ENCODE measurements around the gene SDK2.
A peak's percentile ranks its signal among the peaks of the same experiment; 100 is the strongest.

Gene SDK2

DNA sequence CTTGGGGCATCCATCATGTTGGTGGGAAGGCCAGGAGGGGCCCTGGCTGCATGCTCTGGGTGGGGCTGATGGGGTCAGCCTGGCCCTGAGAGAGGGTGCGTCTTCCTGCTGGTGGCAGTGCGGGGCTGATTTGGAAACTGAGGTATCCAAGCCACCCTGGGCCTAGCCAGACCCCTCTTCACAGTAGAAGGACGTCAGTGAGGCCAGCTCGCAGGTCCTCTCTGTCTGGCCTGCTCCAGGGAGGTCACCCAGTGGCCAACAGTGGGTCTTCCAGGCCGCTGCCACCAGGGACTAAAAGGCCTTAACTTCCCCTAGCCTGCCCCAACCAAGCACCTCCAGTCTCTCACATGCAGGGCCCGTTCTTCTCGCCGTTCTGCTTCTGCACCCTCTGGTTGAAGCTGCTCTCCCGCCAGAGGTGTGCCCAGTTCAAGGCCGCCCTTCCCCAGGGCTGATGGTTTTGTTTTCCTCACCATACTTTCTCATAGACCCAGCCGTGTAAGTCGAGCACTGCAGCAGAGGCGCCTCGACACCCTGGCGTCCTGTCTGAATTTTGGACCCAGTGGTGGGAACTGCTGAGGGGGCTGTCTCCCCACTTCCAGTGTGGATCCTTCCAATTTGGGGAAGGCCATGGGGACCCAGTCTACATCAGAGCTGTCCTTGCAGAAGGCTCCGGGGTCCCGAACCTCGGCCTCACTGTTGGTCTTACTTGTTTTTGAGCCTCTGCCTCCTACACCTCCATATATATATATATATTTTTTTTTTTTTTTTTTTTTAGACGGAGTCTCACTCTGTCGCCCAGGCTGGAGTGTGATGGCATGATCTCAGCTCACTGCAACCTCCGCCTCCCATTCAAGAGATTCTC is 289.6 kb downstream of the SDK2 start:
- DNase-seq = no peak

DNA sequence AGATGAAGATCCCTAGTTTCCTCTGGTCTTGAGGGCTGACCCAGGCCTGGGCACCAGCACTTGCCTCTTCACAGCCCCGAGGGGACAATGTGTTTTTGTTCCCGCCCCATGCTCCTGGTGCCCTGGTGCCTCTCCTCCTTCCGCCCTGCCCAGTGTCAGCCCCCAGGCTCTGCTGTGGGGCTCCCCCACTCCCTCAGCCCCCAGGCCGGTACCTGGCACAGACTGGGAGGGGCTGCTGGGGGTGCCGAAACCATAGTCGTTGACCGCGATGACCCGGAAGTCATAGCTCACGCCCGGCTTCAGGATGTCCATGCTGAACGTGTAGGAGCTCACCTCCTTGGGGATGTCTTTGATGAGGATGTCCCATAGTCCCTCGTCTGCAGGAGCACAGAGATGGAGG is 292.0 kb downstream of the SDK2 start:
- no peak for DNase-seq

DNA sequence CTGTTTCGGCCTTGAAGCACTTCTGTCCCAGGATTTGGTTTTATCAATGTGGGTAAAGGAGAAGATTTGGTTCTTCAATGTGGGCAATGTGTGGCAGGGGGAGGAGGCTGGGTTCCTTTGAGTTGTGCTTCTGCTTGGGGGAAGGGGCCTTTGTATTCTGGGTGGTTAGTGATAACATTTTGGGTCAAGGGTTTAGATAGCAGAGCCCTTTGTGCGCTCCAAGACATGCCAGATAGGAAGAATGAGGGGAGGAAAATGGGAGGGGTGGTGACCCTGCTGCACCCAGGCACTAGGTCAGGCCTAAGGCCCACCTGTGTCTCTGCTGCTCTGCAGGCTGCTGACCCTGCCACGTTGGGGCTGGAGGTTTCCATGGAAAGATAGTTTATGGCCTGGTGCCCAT is 292.5 kb downstream of the SDK2 start:
- no peak for DNase-seq

DNA sequence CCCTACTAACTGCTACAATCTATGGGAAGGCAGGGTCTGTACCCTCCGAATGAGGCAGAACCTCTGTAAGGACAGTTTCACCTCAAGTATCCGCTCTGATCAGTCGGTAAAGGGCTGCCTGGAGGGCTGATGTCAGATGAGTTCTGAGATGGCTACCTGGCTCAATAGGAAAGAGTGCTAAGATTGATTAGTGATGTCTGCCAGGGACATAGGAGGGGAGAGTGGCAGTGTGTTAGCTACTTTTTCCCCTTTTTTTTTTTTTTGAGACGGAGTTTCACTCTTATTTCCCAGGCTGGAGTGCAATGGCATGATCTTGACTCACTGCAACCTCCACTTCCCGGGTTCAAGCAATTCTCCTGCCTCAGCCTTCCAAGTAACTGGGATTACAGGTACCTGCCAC is 293.4 kb downstream of the SDK2 start:
- DNase-seq = no peak

DNA sequence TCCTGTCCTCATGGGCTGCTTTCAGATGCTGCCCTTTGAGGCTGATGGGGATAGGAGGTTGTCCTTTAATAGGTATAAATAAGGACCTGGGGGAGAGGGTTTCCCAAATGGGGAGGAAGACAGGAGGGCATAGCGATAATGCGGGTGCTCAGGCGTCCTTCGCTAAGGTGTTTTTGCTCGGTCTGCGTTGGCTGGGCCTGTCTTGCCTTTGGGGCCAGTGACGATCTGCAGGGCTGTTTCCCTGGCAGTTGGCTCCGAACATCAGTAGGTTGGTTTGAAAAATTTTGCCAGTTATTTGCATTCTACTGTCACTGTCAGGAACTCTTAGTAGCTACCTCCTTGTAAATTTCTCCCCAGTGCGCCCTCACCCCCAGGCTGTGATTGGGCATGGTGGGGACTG is 294.6 kb downstream of the SDK2 start:
- no peak for DNase-seq

DNA sequence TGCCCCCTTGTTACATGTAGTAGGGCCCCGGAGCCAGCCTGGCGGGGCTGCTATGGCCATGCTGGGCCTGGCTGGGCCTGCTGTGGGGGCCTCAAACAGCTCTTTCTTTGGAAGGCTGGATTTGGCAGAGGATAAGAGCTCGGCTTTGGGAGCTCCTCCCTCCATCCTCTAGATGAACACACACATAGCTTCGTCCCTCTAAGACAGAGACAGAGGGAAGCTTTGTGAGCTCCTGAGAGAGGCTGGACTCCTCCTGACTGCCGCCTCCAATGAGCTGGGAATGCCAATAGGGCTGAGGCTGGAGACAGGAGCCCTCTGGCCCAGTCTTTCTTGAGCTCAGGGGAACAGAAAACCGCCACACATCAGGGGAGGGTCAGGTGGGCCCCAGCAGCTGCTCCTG is 295.1 kb downstream of the SDK2 start:
- DNase-seq = no peak

DNA sequence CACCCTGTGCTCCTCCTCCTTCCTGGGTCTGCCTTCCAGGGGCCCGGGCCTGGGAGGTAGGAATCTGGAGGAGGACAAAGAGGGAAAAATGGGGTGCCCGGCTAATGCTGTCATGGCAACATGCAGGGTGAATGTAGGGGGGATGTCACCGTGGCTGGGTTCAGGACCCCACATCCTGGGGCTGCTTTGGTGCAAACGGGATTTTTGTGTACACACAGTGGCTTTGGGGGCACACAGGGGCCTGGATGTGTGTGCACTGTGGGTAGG is 295.5 kb downstream of the SDK2 start:
- no peak for DNase-seq

DNA sequence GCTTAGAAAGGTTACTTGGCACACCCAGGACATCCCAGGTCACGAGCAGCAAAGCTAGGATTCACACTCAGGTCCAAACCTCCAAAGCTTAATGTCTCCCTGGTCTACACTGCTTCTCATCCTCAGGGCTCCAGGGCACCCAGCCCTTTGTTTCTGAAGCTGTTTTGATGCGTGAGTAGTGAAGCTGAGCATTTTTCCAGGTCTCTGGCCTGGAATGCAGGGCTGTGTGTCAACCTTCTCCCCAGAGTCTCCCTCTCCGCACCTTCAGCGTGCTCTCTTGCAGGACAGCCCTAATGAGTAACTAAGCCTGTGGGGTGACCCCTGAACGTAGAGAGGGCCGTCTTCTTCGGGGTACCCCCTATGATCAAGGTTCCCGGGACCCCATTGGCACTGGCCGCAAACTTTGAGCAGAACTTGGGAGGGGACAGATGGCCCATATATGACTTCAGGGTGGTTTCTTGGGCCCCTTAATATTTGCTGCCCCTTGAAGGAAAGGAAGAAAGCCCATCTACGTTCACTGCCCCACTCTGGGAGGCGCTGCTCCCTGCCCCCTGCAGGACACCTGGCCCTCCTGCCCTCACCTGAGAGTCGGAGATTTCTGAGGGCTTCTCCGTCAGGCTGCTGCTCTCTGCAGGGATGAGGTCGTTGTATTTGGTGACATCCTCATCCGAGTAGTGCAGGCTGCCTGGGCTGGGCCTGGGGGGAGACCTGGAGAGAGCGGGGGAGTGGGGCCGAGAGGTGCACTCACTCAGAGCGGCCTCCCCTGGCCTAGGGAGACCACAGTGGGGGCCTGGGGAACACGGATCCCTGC is 296.0 kb downstream of the SDK2 start:
- DNase-seq = no peak

DNA sequence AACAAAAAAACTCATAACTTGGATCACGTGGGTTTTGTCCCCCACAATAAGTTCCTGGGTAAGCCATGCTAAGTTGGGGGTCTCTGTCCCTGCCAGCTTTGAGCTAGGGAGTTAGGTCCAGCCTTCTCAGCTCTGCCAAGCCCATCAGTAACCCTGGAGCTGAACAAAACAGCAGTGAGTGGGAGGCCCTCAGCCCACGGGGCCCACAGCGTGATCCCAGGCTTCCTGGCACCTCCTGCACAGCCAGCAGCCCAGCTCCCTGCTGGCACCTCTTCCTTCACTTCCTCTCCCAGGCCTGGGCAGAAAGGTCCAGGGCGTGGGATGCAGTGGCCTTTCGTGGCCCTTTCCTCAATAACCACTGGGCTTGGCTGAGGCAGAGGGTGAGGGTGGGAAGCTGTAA is 296.9 kb downstream of the SDK2 start:
- DNase-seq = no peak

DNA sequence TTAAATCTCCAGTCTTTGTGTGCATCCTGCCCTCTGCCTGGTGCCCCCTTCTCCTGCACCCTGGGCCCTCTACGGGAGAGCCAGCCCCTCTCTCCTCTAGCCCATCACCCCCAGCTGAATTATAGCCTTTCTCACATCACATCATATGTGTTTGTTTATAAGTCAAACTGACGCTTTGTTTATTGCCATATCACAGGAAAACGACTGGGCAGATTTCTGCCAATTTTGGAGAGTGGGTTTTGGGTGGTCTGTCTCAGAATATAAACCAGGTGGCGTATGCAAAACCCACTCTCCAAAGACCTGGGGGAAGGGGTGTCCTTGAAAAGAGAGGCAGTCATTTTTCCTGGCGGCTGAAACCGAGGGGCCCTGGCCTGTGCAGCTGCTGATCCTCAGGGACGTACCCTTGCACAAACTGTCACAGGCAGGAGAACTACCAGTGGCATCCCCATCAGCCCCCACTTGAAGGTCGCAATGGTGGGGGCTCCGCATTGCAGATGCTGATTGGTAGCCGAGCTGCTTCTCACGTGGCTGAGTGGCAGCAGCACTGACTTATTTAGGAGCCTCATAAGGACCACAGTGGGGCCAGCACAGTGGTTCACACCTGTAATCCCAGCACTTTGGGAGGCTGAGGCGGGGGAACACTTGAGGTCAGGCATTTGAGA is 297.6 kb downstream of the SDK2 start:
- no peak for DNase-seq

DNA sequence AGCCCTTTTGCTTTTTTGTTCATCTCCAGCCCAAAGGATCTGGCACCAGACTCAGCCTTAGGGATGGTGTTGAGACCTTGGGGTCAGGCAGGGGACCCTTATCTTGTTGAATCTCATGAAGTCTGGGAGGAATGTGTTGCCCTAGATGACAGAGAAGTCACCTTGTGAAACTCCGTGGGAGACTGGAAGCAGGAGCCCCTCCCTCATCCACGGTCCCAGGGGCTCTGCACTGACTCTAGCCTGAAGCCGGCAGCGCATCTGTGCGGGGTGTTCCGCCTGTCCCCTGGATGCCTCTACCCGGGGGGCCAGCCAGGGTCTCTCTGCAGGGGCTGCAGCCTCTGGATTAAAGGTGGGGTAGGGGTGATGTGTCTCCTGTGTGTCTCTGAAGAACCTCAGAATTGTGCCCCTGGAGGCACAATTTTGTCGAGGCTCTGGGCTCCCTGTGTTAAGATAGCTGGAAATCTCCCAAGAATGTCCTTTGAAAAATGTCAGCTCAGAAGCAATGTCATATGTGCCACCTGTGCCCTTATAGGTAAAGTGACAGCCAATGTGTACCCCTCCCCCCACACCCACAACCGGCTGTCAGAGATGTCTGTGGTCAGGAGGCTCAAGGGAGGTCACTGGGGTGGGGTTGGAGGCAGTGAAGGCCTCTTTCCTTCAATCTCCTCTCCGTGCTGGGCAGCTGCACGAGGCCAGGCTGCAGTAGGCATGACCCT is 300.3 kb downstream of the SDK2 start:
- no peak for DNase-seq

DNA sequence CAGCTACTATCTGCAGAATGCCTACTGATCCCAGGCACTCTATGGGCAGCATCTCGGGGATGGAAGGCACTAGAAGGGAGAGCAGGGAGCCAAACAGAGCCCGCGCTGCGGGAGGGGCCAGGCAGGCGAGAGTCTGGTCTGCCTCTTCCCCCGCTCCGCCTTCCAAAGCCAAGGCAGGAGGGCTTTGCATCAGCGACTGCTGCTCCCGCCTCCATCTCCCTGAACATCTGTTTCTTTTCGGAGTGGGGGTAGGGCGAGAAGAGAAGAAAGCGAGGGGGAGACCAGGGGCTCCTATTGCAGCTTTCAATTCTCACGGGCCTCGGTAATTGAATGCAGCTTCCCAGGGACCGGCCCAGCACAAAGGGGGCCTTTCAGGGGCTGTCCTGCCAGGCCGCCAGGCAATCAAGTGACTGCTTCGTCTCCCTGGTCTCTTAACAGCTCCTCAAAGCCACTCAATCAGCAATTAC is 301.0 kb downstream of the SDK2 start:
- DNase-seq = no peak

DNA sequence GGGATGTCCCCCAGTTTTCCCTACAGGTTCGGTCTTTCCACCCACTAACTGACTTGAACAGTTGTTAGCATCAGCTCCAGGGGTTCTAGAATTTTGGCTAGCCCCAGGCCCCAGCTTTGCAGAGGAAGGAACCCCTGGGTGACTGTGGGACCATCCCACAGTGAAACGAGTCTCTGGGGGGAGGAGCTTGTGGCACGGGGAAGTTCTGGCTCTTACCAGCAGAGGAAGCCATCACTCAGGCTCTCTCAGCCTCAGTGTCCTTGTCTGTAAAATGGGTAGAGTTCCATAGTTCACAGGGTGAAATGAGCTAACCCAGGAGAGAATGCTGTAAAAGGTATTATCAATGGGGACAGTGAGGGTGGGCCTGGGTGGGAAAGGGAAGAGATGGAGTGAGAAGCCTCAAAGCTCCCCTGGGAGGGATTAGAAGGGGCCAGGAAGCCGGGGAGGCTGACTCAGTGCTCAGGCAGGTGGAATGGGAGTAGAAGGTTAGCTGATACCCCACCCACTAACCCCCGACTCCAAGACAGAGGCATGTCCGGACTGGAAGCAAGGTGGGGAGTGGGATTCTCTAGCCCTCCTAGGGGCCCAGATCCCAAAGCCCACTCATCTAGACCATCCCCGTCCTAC is 301.6 kb downstream of the SDK2 start:
- DNase-seq = no peak

DNA sequence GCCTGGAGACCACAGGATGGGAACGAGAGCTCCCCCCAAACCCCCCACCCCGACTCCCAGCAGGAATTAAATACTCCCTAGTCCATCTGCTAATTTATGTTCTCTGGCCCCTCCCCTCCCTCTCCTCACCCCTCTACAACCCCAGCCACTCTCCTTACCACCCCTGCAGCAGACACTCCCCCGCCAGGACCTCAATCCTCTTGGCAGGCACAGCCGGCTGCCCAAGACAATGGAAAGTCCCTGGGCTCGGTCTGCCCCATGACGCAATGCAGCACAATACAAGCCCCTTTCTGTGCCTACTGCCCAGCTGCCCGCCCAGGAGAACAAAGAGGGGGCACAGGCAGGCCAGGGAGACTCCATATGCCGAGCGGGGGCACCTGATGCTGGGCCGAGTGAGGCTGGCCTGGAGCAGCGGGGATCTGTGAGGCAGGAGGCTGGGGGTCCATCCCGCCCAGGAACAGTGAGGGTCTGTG is 302.2 kb downstream of the SDK2 start:
- DNase-seq = no peak

DNA sequence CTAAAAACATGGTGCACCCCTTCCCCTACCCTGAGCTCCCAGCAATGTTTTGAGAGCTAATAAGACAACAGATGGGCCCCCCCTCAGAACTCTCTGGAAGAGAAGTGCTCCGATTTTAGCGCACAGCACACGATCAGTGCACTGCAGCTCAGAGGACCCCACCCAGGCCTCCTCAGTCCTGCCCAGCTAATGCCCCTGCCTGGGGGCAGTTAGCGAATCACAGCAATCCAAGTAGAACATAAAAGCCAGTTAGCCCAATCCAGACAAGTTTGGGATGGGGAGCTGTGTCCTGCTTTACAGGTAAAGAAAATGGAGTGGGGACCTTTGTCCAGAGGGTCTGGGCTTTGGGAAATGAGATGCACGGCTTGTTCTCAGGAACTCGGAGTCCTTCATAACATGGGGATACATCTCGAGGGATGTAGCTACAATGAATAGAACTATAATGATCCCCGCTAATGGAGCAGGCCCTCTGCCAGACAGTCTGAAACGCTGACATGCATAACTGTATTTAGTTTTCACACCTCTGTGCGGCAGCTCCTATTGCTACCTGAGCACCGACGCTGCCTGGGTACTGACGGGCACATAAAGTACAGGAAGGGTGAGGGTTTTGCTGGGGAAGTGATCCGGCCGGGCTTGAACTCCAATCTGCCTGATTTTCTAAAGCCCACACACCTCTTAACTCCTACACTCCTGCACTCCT is 302.7 kb downstream of the SDK2 start:
- no peak for DNase-seq

DNA sequence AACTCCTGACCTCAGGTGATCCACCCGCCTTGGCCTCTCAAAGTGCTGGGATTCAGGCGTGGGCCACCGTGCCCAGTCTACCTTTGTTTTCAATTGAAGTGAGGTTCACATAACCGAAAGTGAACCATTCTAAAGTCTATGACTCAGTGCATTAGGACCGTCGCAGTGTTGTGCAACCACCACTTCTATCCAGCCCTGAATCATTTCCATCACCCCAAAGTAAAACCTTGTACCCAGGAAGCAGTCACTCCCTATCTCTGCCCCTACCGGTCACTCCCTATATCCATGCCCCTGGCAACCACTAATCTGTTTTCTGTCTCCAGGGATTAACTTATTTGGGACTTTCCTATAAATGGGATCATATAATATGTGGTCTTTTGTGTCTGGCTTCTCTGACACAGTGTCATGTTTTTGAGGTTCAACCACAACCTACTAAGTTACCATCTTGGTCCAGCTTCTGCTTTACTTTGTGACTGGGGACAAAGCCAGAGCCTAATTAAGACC is 304.1 kb downstream of the SDK2 start:
- DNase-seq = peak; percentile 11

DNA sequence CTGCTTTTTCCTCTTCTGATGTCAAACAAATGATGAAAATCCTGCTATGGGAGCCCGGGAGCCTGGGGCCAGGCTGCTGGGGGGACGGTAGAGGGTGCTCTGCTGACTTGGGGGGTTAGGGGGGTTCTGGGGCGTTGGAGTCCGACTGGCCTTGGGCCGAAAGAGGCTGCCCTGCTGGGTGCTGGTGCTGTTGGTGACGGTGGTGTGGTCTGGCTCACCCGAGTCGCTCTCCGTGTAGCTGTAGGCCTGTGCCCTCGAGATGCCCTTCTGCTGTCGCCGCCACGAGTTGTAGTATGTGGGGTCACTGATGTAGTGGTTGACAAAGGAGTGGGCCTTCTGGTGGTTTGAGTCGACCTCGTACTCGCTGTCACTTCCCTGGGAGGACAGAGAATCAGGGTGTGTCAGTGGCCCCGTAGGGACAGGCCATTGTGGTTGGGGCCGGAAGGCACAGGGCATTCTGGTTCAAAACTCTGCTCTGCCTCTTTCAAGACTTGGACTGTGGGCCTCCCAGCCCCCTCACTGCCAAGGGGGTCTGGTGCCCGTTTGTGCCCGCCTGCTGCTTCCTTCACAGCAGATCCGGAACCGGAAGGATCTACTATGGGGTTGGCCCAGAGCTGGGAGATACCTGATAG is 305.6 kb downstream of the SDK2 start:
- DNase-seq = no peak

DNA sequence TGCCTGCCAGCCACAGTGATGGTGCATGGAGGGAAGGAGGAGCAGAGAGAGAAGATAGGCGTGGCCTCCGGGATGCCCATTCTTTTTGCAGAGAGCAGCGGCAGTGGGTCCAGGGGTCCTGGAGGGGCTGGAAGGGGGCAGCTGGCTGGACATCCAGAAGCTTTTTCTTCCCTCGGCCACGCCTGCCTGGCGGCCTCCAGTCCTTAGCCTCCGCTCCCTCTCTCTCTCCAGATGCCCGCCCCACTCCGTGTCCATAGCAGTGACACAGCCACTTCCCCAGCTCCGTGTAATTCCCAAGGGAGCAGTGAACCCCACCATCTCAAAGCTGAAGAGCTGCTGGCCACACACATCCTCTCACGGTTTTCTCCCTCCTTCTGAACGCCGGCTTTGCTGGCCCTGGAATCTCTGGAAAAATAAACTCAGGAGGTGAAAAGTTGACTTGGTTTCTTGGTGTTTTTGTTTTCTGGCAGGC is 306.2 kb downstream of the SDK2 start:
- DNase-seq = no peak

DNA sequence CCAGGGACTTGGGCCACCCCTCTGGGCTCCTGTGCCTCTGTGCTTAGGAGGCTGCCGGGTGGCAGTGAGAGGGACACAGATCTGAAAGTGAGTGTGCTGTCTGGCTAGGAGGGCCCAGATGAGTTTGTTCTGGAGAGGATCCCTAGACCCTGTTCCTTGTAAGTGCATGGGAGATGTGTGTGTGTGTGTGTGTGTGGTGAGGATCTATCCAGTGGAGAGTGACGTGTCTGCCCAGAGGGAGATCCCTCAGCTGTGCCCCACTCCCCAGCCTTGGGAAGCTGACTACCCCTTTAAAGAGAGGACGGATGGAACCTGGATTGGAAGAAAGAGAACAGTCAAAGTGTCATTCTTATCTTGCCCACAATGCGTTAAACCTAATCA is 306.9 kb downstream of the SDK2 start:
- DNase-seq = no peak

DNA sequence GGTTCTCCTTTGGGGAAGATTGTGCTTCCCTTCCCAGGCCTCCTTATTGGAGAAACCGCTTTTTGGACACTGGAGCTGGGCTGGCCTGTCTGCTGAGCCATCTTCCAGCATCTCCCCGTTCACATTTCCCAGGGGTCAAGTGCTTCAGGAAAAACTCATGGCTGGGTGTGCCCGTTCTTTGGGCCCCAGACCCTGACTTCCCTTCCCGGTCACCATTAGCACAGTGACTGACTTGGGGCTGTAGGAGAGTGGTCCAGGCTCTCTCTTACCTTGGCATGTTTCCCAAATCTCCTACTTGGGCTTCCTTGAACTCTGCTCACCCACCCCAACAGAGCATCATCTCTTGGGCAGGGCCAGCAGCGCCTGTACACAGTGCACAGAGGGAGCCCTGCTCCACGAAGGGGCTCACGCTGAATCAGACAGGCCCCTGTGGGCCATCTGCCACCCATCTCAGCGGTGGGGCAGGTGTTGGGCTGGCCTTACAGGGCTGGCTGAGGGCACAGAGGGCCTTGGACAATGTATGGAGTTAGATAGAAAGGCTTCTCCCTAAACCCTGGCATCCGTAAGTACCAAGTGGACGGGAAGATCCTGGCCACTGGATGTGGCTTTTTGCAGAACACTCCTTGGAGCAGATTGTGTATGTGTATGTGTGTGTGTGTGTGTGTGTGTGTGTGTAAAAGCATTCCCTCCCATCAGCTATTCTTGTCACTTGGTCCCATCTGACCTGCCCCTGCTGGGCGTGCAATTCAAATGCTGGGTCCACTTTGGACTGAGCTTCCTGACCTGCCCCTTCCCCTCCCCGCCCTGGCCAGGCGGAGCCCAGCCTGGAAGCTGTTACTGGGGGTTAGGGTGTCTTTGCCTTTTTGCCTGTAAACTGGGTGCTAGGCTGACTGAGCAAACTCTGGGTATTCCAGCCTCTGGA is 307.6 kb downstream of the SDK2 start:
- no peak for DNase-seq

Measured in stimulated activated CD4-positive, alpha-beta T cell treated with anti-CD3 and anti-CD28 coated beads, Interleukin-1b, Interleukin-23, amount 100 ng/mL, for 48 hours (primary cell).